K562 (cell line): ENCODE measurements around the gene CWC22. TPM values are rescaled to one million over a fixed set of nuclear protein-coding genes. Genes with fewer than 3 reads are reported as not detected.

Experiments used
- ATAC-seq: fragments of 200-7000 bp; cut with Tn5 transposase; 3 replicates; pipeline ENCODE4 v1.9.1; 2020; ENCODE audit warnings: moderate library complexity
- BruUV-seq: library from RNA; stranded (reverse); fragments of 400-500 nt; replicated peaks from 2 replicates; lab custom pipeline; 2021; lab: Mats Ljungman, UMichigan
- CTCF ChIA-PET: fragments of 300-600 bp; formaldehyde crosslinking; extraction: SDS; loops from one replicate; lab custom pipeline; 2021; ENCODE audit warnings: low intra/inter-chr PET ratio; lab: Yijun Ruan, JAX
- POLR2A ChIA-PET: fragments of 300-600, 350-650 bp; sonication (Branson Sonifier 250); formaldehyde crosslinking; extraction: SDS; loops from one replicate; lab custom pipeline; 2021; ENCODE audit warnings: antibody characterized with exemption, inconsistent platforms; lab: Yijun Ruan, JAX
- DNase-seq, 4 experiments: peaks; one replicate each; pipeline versions ENCODE4 v3.0.0 to v3.0.0-alpha.2; 2011 to 2018; ENCODE audit warnings: low spot score in 3 of 4, mixed read lengths in 3 of 4; ENCODE audit errors: extremely low read depth in 1 of 4
- FAIRE-seq: peaks from 2 replicates; lab custom pipeline; 2011; peaks lifted over from hg19 to GRCh38; lab: Jason Lieb, UNC
- H2AFZ ChIP-seq: 2 replicates; pipeline ENCODE4 v1.6.0; 2011; ENCODE audit warnings: low read depth, low read length, control low read depth, inconsistent platforms
- H3K27ac ChIP-seq: fragments of 200-600 bp; 3 replicates; pipeline ENCODE4 v1.8.0; 2011; ENCODE audit warnings: low read depth, mild to moderate bottlenecking, control low read depth, inconsistent platforms, low read length, moderate library complexity, mixed read lengths; ENCODE audit errors: extremely low read depth
- H3K27me3 ChIP-seq, 2 experiments: fragments of 300-600 bp in 1 of 2; 2 replicates in 1 of 2; 3 replicates in 1 of 2; pipeline versions ENCODE4 v1.6.0 to v1.8.0; 2011; ENCODE audit warnings: inconsistent platforms in 2 of 2, low read length in 2 of 2, mild to moderate bottlenecking in 1 of 2, mixed read lengths in 1 of 2, moderate library complexity in 1 of 2; ENCODE audit not compliant: control insufficient read depth in 2 of 2, insufficient read depth in 2 of 2
- H3K36me3 ChIP-seq: fragments of 300-600 bp; 3 replicates; pipeline ENCODE4 v1.8.0; 2011; ENCODE audit warnings: mild to moderate bottlenecking, low read length, inconsistent platforms; ENCODE audit not compliant: control insufficient read depth, insufficient read depth
- H3K4me1 ChIP-seq, 2 experiments: fragments of 200-600 bp in 1 of 2; replicated peaks in 1 of 2; 2 replicates in 1 of 2; 3 replicates in 1 of 2; pipeline versions ENCODE4 v1.5.1 to v1.8.0; 2011; ENCODE audit warnings: inconsistent platforms in 2 of 2, low read length in 2 of 2, mild to moderate bottlenecking in 1 of 2, mixed read lengths in 1 of 2, moderate library complexity in 1 of 2; ENCODE audit not compliant: control insufficient read depth in 2 of 2, insufficient read depth in 2 of 2
- H3K4me2 ChIP-seq: 2 replicates; pipeline ENCODE4 v1.6.1; 2011; ENCODE audit warnings: low read length, control low read depth, inconsistent platforms, mixed read lengths; ENCODE audit not compliant: insufficient read depth
- H3K4me3 ChIP-seq: fragments of 200-600 bp; sonication (generic), shearing (Covaris generic); 2 replicates; pipeline ENCODE4 v1.5.1; 2016; ENCODE audit warnings: control low read depth, inconsistent platforms
- H3K79me2 ChIP-seq: fragments of 200-600 bp; 3 replicates; pipeline ENCODE4 v1.8.0; 2011; ENCODE audit warnings: low read length, inconsistent platforms; ENCODE audit not compliant: control insufficient read depth, insufficient read depth
- H3K9ac ChIP-seq, 2 experiments: 2 replicates each; pipeline versions ENCODE4 v1.6.0 to v1.6.1; 2011; ENCODE audit warnings: low read depth in 2 of 2, low read length in 2 of 2, control low read depth in 1 of 2, inconsistent platforms in 1 of 2, mild to moderate bottlenecking in 1 of 2, mixed read lengths in 1 of 2; ENCODE audit not compliant: insufficient read depth in 1 of 2
- H3K9me1 ChIP-seq: one replicate; pipeline ENCODE4 v1.6.0; 2011; ENCODE audit warnings: inconsistent platforms, mild to moderate bottlenecking, low read length, moderate library complexity; ENCODE audit not compliant: control insufficient read depth, insufficient read depth
- H3K9me3 ChIP-seq: replicated peaks from 2 replicates; pipeline ENCODE4 v1.5.1; 2011; ENCODE audit warnings: low read depth, low read length, inconsistent platforms; ENCODE audit not compliant: control insufficient read depth, insufficient read depth
- H4K20me1 ChIP-seq: replicated peaks from 2 replicates; pipeline ENCODE4 v1.6.1; 2011; ENCODE audit warnings: low read length, inconsistent platforms, mixed read lengths; ENCODE audit not compliant: control insufficient read depth, insufficient read depth
- BRF1 ChIP-seq: IDR thresholded peaks from 3 replicates; pipeline ENCODE4 v1.6.1; 2011; ENCODE audit warnings: borderline replicate concordance, mild to moderate bottlenecking; ENCODE audit not compliant: insufficient read length; ENCODE audit errors: extremely low read depth
- DPF2 ChIP-seq: fragments of 450-650 bp; IDR thresholded peaks from 2 replicates; pipeline ENCODE4 v1.6.1; 2016
- HDAC6 ChIP-seq: IDR thresholded peaks from 2 replicates; pipeline ENCODE4 v1.6.1; 2012; ENCODE audit warnings: low read depth, mild to moderate bottlenecking, control low read depth, inconsistent platforms, low read length, moderate library complexity
- POU5F1 ChIP-seq: fragments of 150-350 bp; IDR thresholded peaks from 2 replicates; pipeline ENCODE4 v1.6.1; 2014; ENCODE audit warnings: borderline replicate concordance, low read length, low read depth, mild to moderate bottlenecking; ENCODE audit not compliant: partially characterized antibody
- SMAD3 ChIP-seq: fragments of 450-650 bp; formaldehyde crosslinking; conservative IDR thresholded peaks from 2 replicates; pipeline ENCODE4 v1.4.0; 2020; ENCODE audit warnings: mild to moderate bottlenecking
- U2AF2 ChIP-seq: fragments of 200-400 bp; formaldehyde crosslinking; optimal IDR thresholded peaks from 2 replicates; pipeline ENCODE3; 2017; ENCODE audit warnings: low read depth, mild to moderate bottlenecking, low read length
- ZNF133 ChIP-seq: fragments of 250-450 bp; sonication (Bioruptor Pico); IDR thresholded peaks from 2 replicates; pipeline ENCODE4 v1.4.0; 2020; ENCODE audit warnings: mild to moderate bottlenecking
- ZNF232 ChIP-seq: sonication (generic); formaldehyde crosslinking; IDR thresholded peaks from 2 replicates; pipeline ENCODE4 v1.8.0; 2022; ENCODE audit warnings: mild to moderate bottlenecking, missing genetic modification reagents
- ZNF584 ChIP-seq: fragments of 200-800 bp; sonication (Bioruptor generic); IDR thresholded peaks from 2 replicates; pipeline ENCODE4 v1.6.1; 2016; ENCODE audit warnings: low read depth, mild to moderate bottlenecking, missing genetic modification characterization, missing compliant biosample characterization
- WGBS: fragments of 100-300 bp; shearing (Covaris generic); methylation state at CpG from one replicate; pipeline ENCODE4 v1.1.6; 2016; ENCODE audit warnings: low coverage, mixed read lengths; ENCODE audit not compliant: insufficient coverage; ENCODE audit errors: missing lambda C conversion rate; 5-methylcytosine and 5-hydroxymethylcytosine counted together
- in situ Hi-C: fragments of 300-500 bp; cut with MboI; formaldehyde crosslinking; loops from 4 replicates; pipeline ENCODE4 v1.15.0; 2018; ENCODE audit warnings: inconsistent platforms, mixed read lengths
- intact Hi-C: fragments of 100-400 bp; cut with micrococcal nuclease; formaldehyde crosslinking; loops from 2 replicates; pipeline ENCODE4 v1.14.2; 2022
- polyA plus RNA-seq, 8 experiments: library from polyadenylated mRNA; depleted of rRNA in 4 of 8; stranded (reverse) in 5 of 8; unstranded in 3 of 8; fragments of >200 nt; fragmentation: Nextera tagmentation in 2 of 8; fragmentation: Illumina TruSeq in 1 of 8; extraction: Ambion mirVana in 2 of 8; extraction: Trizol in 1 of 8; gene quantifications; 2 replicates each; pipeline versions ENCODE4 v1.2.1 to v1.2.3, GENCODE V29; 2011 to 2014; ENCODE audit warnings: inconsistent platforms in 1 of 8, missing spikeins in 1 of 8
- total RNA-seq, 7 experiments: library from RNA; depleted of rRNA in 6 of 7; stranded (reverse); fragments of >200 nt in 6 of 7; fragmentation: Illumina TruSeq in 2 of 7; extraction: Trizol in 2 of 7; gene quantifications; 2 replicates each; pipeline versions ENCODE4 v1.2.1 to v1.2.3, GENCODE V29; 2011 to 2021; ENCODE audit warnings: low replicate concordance in 1 of 7
- TF ChIP-seq, protein P1 (sequence below): fragments of 200-800 bp; sonication (Bioruptor generic); IDR thresholded peaks from 2 replicates; pipeline ENCODE4 v1.6.1; 2017; ENCODE audit warnings: missing genetic modification characterization, missing compliant biosample characterization
- TF ChIP-seq, protein P2 (sequence below): fragments of 250-450 bp; sonication (Bioruptor Pico); IDR thresholded peaks from 2 replicates; pipeline ENCODE4 v1.5.0; 2021; ENCODE audit warnings: mild to moderate bottlenecking, moderate library complexity

Gene CWC22
- total and polyA plus RNA-seq, 9 of the 15 experiments (the other 6 are each of a cell fraction or from before 2014, with no cell fraction given): 14.5 to 54.2 (median 36.7) TPM

- intact Hi-C loops: loop anchor here (1.0 to 5.0 kb wide), 2 partner anchors 57 to 152 kb away; no protein-coding TSS in a partner anchor
- Histone ChIP-seq H3K36me3 (no peaks in the 10 kb centered on the region), H3K9me3 (no peaks in the 10 kb centered on the region), H3K9ac (no peak overlapping the region), H3K27me3 (no peaks in the 10 kb centered on the region), H3K4me1 (no peaks in the 10 kb centered on the region), H3K79me2 (no peaks in the 10 kb centered on the region), H2AFZ (no peak overlapping the region), H3K9me1 (no peaks in the 10 kb centered on the region), H3K4me2 (no peak overlapping the region), H3K4me3 (no peak overlapping the region), H3K27ac (no peak overlapping the region), H4K20me1 (no peaks in the 10 kb centered on the region)
- no TSS peak for BruUV-seq
- no peak for FAIRE-seq
- ChIA-PET CTCF (no interaction called here), POLR2A (interaction anchor here (1.2 kb wide), 1 partner anchor 9 kb away, joined by 3 read pairs; no protein-coding TSS in a partner anchor)
- WGBS: 37% methylated on average over 1 of the region's 1 CpG
- TF ChIP-seq HDAC6 (no peak), POU5F1 (no peak), BRF1 (no peak), ZNF133 (CRISPR knock-in tag) (no peak), ZNF232 (CRISPR knock-in tag) (no peak), SMAD3 (CRISPR knock-in tag) (no peak), ZNF584 (CRISPR knock-in tag) (no peak), DPF2 (no peak), U2AF2 (no peak)
- TF ChIP-seq, protein P1, sequence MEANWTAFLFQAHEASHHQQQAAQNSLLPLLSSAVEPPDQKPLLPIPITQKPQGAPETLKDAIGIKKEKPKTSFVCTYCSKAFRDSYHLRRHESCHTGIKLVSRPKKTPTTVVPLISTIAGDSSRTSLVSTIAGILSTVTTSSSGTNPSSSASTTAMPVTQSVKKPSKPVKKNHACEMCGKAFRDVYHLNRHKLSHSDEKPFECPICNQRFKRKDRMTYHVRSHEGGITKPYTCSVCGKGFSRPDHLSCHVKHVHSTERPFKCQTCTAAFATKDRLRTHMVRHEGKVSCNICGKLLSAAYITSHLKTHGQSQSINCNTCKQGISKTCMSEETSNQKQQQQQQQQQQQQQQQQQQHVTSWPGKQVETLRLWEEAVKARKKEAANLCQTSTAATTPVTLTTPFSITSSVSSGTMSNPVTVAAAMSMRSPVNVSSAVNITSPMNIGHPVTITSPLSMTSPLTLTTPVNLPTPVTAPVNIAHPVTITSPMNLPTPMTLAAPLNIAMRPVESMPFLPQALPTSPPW (CRISPR knock-in tag): no peak
- TF ChIP-seq, protein P2, sequence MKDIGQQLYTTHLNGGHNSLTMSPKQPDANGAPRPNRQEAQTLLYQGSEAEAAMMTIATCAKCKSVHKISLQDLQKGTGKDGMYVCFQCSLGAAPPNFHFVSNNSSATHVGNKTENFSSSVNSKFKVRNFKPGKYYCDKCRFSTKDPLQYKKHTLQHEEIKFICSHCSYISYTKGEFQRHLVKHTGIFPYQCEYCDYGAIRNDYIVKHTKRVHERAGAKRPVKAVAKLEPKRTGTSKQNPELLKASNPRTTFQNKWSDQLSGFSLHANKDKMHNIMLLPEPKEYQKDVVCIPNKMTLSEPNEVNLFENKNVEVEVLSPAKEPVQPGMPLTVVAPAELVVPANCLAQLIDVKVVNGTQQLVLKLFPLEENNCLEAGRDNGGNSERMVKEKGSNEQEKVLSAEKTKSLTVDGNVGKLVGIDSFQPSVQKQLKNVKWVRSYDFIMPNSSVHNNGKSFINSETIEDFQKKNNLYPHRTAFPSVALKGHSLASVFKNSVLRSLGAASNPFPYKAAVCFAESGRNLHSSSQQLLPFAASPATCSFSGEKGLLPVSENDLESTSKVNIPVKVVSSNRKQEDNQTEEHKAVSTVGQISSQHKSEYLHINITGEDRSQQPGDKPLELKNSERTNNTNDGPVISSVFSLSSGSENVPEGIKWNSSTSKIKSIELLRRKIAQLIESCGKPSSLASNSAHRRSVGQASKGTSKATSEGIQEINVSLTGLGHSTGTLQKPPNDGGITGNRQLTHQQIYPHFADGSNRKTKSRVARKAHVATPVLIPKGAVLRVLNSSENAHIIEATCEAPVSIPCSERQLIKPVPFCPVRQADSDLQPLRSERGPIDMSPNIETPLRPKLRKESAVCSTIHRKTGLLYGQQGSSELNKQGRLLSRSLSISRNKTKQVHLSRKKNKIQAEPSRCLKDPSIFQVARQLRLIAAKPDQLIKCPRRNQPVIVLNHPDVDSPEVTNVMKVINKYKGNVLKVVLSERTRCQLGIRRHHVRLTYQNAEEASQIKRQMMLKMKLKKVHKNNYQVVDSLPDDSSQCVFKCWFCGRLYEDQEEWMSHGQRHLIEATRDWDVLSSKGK (CRISPR knock-in tag): no peak
- in situ Hi-C loops: no loop called here
- no peak for DNase-seq
- no peak for ATAC-seq
Measured at GRCh38 chr2:179899666-179900065, 107.4 kb downstream of the CWC22 start.
